IMR-90 (cell line): ENCODE measurements around the gene CC2D1A. TPM values are rescaled to one million over a fixed set of nuclear protein-coding genes. Genes with fewer than 3 reads are reported as not detected.

Source experiments
- ATAC-seq: fragments of 200-7000 bp; cut with Tn5 transposase; 2 replicates; pipeline ENCODE4 v1.9.1; 2020; ENCODE audit warnings: low read depth, mild to moderate bottlenecking, moderate library complexity
- BruUV-seq: library from RNA; stranded (reverse); fragments of 400-500 nt; replicated peaks from 2 replicates; lab custom pipeline; 2021; lab: Mats Ljungman, UMichigan
- CTCF ChIA-PET: fragments of 300-600 bp; formaldehyde crosslinking; extraction: SDS; loops from one replicate; lab custom pipeline; 2021; ENCODE audit warnings: antibody characterized with exemption; lab: Yijun Ruan, JAX
- POLR2A ChIA-PET: fragments of 300-600 bp; sonication (Branson Sonifier 250); formaldehyde crosslinking; loops from one replicate; lab custom pipeline; 2022; ENCODE audit warnings: antibody characterized with exemption; ENCODE audit not compliant: unreplicated experiment; lab: Charles Lee
- DNase-seq: peaks from one replicate; pipeline ENCODE4 v3.0.0; 2013
- H2AFZ ChIP-seq: replicated peaks from 2 replicates; pipeline ENCODE3; 2013; ENCODE audit warnings: low read length, mild to moderate bottlenecking; ENCODE audit not compliant: poor library complexity
- H2AK5ac ChIP-seq: 2 replicates; pipeline ENCODE4 v1.6.1; 2013; ENCODE audit warnings: low read depth, low read length, inconsistent platforms
- H2AK9ac ChIP-seq: replicated peaks from 2 replicates; pipeline ENCODE3; 2013; ENCODE audit warnings: mild to moderate bottlenecking, low read depth, low read length, moderate library complexity; ENCODE audit not compliant: poor library complexity
- H2BK120ac ChIP-seq: 2 replicates; pipeline ENCODE4 v1.6.1; 2013; ENCODE audit warnings: low read depth, low read length, inconsistent platforms
- H2BK15ac ChIP-seq: 3 replicates; pipeline ENCODE4 v1.6.1; 2013; ENCODE audit warnings: low read depth, low read length, inconsistent platforms
- H2BK20ac ChIP-seq: 2 replicates; pipeline ENCODE4 v1.6.1; 2013; ENCODE audit warnings: low read depth, mild to moderate bottlenecking, inconsistent platforms, low read length, moderate library complexity
- H2BK5ac ChIP-seq: 2 replicates; pipeline ENCODE4 v1.6.1; 2013; ENCODE audit warnings: mild to moderate bottlenecking, low read depth, low read length, inconsistent platforms; ENCODE audit not compliant: poor library complexity, severe bottlenecking
- H3K14ac ChIP-seq: replicated peaks from 2 replicates; pipeline ENCODE4 v1.6.1; 2013; ENCODE audit warnings: low read depth, low read length, inconsistent platforms
- H3K18ac ChIP-seq: 2 replicates; pipeline ENCODE4 v1.6.1; 2013; ENCODE audit warnings: low read depth, low read length, control low read depth
- H3K23ac ChIP-seq: 2 replicates; pipeline ENCODE4 v1.6.1; 2013; ENCODE audit warnings: low read depth, low read length, inconsistent platforms
- H3K27ac ChIP-seq: 2 replicates; pipeline ENCODE4 v1.5.1; 2013; ENCODE audit warnings: mild to moderate bottlenecking, control low read depth, low read length; ENCODE audit not compliant: insufficient read depth
- H3K27me3 ChIP-seq: 2 replicates; pipeline ENCODE4 v1.6.1; 2013; ENCODE audit warnings: low read length; ENCODE audit not compliant: control insufficient read depth, insufficient read depth
- H3K36me3 ChIP-seq: 2 replicates; pipeline ENCODE4 v1.6.1; 2013; ENCODE audit warnings: low read length, mixed read lengths; ENCODE audit not compliant: control insufficient read depth, insufficient read depth
- H3K4ac ChIP-seq: 2 replicates; pipeline ENCODE4 v1.6.1; 2013; ENCODE audit warnings: low read depth, low read length, inconsistent platforms
- H3K4me1 ChIP-seq: 2 replicates; pipeline ENCODE4 v1.6.1; 2013; ENCODE audit warnings: low read length, mixed read lengths; ENCODE audit not compliant: control insufficient read depth, insufficient read depth
- H3K4me2 ChIP-seq: 2 replicates; pipeline ENCODE4 v1.6.1; 2013; ENCODE audit warnings: low read depth, mild to moderate bottlenecking, control low read depth, low read length, moderate library complexity
- H3K4me3 ChIP-seq: 2 replicates; pipeline ENCODE4 v1.5.1; 2013; ENCODE audit warnings: low read depth, mild to moderate bottlenecking, control low read depth, low read length, moderate library complexity; ENCODE audit not compliant: insufficient read depth
- H3K56ac ChIP-seq: 2 replicates; pipeline ENCODE4 v1.6.1; 2013; ENCODE audit warnings: low read length, inconsistent platforms; ENCODE audit not compliant: insufficient read depth; ENCODE audit errors: extremely low read depth
- H3K79me1 ChIP-seq, 2 experiments: 2 replicates each; pipeline ENCODE4 v1.6.1; 2013; ENCODE audit warnings: low read length in 2 of 2, inconsistent platforms in 1 of 2, low read depth in 1 of 2
- H3K9ac ChIP-seq: 2 replicates; pipeline ENCODE4 v1.6.1; 2013; ENCODE audit warnings: low read depth, low read length, control low read depth
- H3K9me1 ChIP-seq: 2 replicates; pipeline ENCODE4 v1.6.1; 2013; ENCODE audit warnings: low read length, inconsistent platforms; ENCODE audit not compliant: insufficient read depth
- H3K9me3 ChIP-seq: 2 replicates; pipeline ENCODE4 v1.6.1; 2013; ENCODE audit warnings: low read length; ENCODE audit not compliant: control insufficient read depth, insufficient read depth
- H4K20me1 ChIP-seq: 2 replicates; pipeline ENCODE4 v1.6.1; 2013; ENCODE audit warnings: low read length, inconsistent platforms; ENCODE audit not compliant: insufficient read depth
- H4K5ac ChIP-seq: 2 replicates; pipeline ENCODE4 v1.6.1; 2013; ENCODE audit warnings: mild to moderate bottlenecking, low read depth, low read length, control low read depth
- H4K8ac ChIP-seq, 2 experiments: 2 replicates each; pipeline ENCODE4 v1.6.1; 2013; ENCODE audit warnings: low read depth in 2 of 2, low read length in 2 of 2, control low read depth in 1 of 2, inconsistent platforms in 1 of 2
- H4K91ac ChIP-seq: 2 replicates; pipeline ENCODE4 v1.6.1; 2013; ENCODE audit warnings: low read depth, low read length, inconsistent platforms; ENCODE audit not compliant: insufficient read depth
- BHLHE40 ChIP-seq: fragments of 150-350 bp; IDR thresholded peaks from 2 replicates; pipeline ENCODE4 v1.6.1; 2016; ENCODE audit warnings: mild to moderate bottlenecking, low read depth, low read length
- CEBPB ChIP-seq: IDR thresholded peaks from 2 replicates; pipeline ENCODE4 v1.6.1; 2012; ENCODE audit warnings: low read depth, low read length, improper control_type of control experiment
- SMC3 ChIP-seq: fragments of 150-350 bp; IDR thresholded peaks from 2 replicates; pipeline ENCODE4 v1.6.1; 2016; ENCODE audit warnings: low read depth, mild to moderate bottlenecking, antibody characterized with exemption, low read length, moderate library complexity
- WGBS, 2 experiments: methylation state at CpG; one replicate each; pipeline versions ENCODE4 v1.1.5 to v1.1.7; 2013; ENCODE audit warnings: missing lambda C conversion rate in 2 of 2; ENCODE audit not compliant: insufficient read length in 1 of 2; ENCODE audit errors: extremely low coverage in 2 of 2; 5-methylcytosine and 5-hydroxymethylcytosine counted together
- dilution Hi-C: fragments of 300-500 bp; cut with HindIII; formaldehyde crosslinking; loops from one replicate; pipeline ENCODE4 v1.14.3; 2018; ENCODE audit warnings: low sequenced_read_pairs; ENCODE audit not compliant: unreplicated experiment
- in situ Hi-C: fragments of 300-500 bp; cut with MboI; formaldehyde crosslinking; loops from 3 replicates; pipeline ENCODE4 v1.14.3; 2019; ENCODE audit warnings: low sequenced_read_pairs, inconsistent platforms, mixed read lengths
- intact Hi-C: fragments of 100-400 bp; cut with micrococcal nuclease; formaldehyde crosslinking; loops from 2 replicates; pipeline ENCODE4 v1.10.0; 2022
- polyA plus RNA-seq, 3 experiments: library from polyadenylated mRNA; depleted of rRNA; stranded (reverse); fragments of >200 nt; gene quantifications; 2 replicates each; pipeline ENCODE4 v1.2.3, GENCODE V29; 2012; ENCODE audit warnings: low replicate concordance in 1 of 3
- total RNA-seq: library from RNA; depleted of rRNA; stranded (reverse); fragments of >200 nt; gene quantifications from 2 replicates; pipeline ENCODE4 v1.2.3, GENCODE V29; 2012

CC2D1A gene
- total and polyA plus RNA-seq, 2 of the 4 experiments (the other 2 are of a cell fraction), result 4.1 to 14.7 TPM

DNA sequence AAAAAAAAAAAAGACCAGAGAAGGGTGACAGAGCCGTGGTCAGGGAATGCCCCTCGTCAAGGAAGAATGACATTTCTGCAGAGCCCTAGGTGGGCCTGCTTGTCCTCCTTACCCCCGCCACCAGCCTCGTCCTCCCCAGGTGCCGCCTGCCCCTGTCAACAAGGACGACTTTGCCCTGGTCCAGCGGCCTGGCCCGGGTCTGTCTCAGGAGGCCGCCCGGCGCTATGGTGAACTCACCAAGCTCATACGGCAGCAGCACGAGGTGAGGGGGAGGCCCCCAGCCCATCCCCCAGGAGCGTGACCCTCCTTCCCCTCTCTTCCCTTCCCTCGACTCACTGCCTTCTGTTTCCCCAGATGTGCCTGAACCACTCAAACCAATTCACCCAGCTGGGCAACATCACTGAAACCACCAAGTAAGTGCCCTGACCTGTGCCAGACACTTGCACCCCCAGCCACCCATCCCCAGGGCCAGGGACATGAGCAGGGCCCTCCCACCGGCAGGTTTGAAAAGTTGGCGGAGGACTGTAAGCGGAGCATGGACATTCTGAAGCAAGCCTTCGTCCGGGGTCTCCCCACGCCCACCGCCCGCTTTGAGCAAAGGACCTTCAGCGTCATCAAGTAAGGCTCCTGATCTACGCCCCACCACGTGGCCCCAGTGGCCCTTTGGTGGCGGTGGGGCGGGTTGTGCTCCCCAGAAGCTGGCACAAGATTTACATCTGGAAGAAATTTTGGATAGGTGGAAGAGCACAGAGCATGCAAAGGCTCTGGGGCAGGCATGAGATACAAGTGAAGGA lies 17.4 kb downstream of the CC2D1A start:
- Histone ChIP-seq H2BK5ac (no peak overlapping the region), H4K91ac (no peak overlapping the region), H3K79me1 (no peaks in the 10 kb centered on the region), H3K4me1 (no peaks in the 10 kb centered on the region), H3K56ac (no peak overlapping the region), H3K27me3 (no peaks in the 10 kb centered on the region), H2BK20ac (no peak overlapping the region), H3K4ac (no peak overlapping the region), H3K9ac (no peak overlapping the region), H3K9me1 (no peaks in the 10 kb centered on the region), H2AFZ (no peak overlapping the region), H3K4me2 (no peak overlapping the region), H3K18ac (no peak overlapping the region), H3K14ac (no peak overlapping the region), H4K5ac (no peak overlapping the region), H2BK120ac (no peak overlapping the region), H3K27ac (no peak overlapping the region), H2BK15ac (no peak overlapping the region), H3K23ac (no peak overlapping the region), H3K4me3 (no peak overlapping the region), H4K20me1 (no peaks in the 10 kb centered on the region), H3K9me3 (peaks cover 4% of the 10 kb centered on the region), H2AK9ac (no peak overlapping the region), H3K36me3 (peaks cover 64% of the 10 kb centered on the region), H2AK5ac (no peak overlapping the region), H4K8ac (no peak overlapping the region)
- BruUV-seq, result no TSS peak
- intact Hi-C loops (no loop called here), in situ Hi-C loops (no loop called here), dilution Hi-C loops (no loop called here)
- 94% methylated on average over 16 of the region's 28 CpGs; no CpG with 5 or more reads in 1 of the 2 experiments for WGBS, 2 experiments
- ATAC-seq, result no peak
- ChIA-PET CTCF (no interaction called here), POLR2A (no interaction called here)
- no peak for DNase-seq
- TF ChIP-seq SMC3 (no peak), BHLHE40 (no peak), CEBPB (no peak)
